Kidney epithelial cell (primary cell): Measurements from ENCODE around the gene FPR2. TPM values are rescaled to one million over a fixed set of nuclear protein-coding genes. Genes with fewer than 3 reads are reported as not detected.

ENCODE experiments used
- DNase-seq: peaks from one replicate; pipeline ENCODE4 v3.0.0-alpha.2; 2010; ENCODE audit warnings: low read depth
- H3K27me3 ChIP-seq: 2 replicates; pipeline ENCODE4 v1.6.0; 2011; ENCODE audit warnings: low read length; ENCODE audit not compliant: control insufficient read depth, insufficient read depth
- H3K36me3 ChIP-seq: 2 replicates; pipeline ENCODE4 v1.5.1; 2011; ENCODE audit warnings: low read length; ENCODE audit not compliant: control insufficient read depth, insufficient read depth
- H3K4me3 ChIP-seq: 2 replicates; pipeline ENCODE4 v1.5.1; 2011; ENCODE audit warnings: low read depth, mild to moderate bottlenecking, control low read depth, low read length
- total RNA-seq: library from RNA; depleted of rRNA; stranded (reverse); fragments of >200 nt; gene quantifications from 2 replicates; pipeline ENCODE4 v1.2.3, GENCODE V29; 2015
- TF ChIP-seq, protein P1 (sequence below): IDR thresholded peaks from 2 replicates; pipeline ENCODE4 v1.5.1; 2011; ENCODE audit warnings: mild to moderate bottlenecking, moderate library complexity, low read length, control low read depth, inconsistent platforms; ENCODE audit not compliant: insufficient read depth, poor library complexity, severe bottlenecking

FPR2 gene
- total RNA-seq, 1 donor from 2014 or later: not detected

DNA sequence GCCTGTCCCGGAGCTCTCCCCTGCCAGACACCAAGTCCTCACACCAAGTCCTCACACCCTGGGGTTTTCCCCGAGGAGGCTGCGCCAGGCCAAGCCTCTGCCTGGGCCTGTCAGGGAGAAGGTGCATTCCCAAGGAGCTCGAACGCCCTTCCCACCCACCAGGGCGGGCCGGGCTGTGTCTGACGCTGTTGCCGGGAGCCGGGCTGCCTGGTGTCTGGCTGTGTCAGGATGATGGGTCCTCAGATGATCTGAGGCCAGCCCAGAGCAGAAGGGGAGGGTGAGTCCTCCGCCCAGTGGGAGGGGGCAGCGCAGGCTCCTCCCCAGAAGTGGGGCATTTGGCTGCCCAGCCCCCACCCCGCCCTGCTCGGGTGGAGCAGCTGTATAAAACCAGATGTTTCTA lies 34.9 kb upstream of the FPR2 start:
- Histone ChIP-seq H3K36me3 (no peaks in the 10 kb centered on the region), H3K27me3 (peaks cover 10% of the 10 kb centered on the region), H3K4me3 (no peak overlapping the region)
- TF ChIP-seq, protein P1, sequence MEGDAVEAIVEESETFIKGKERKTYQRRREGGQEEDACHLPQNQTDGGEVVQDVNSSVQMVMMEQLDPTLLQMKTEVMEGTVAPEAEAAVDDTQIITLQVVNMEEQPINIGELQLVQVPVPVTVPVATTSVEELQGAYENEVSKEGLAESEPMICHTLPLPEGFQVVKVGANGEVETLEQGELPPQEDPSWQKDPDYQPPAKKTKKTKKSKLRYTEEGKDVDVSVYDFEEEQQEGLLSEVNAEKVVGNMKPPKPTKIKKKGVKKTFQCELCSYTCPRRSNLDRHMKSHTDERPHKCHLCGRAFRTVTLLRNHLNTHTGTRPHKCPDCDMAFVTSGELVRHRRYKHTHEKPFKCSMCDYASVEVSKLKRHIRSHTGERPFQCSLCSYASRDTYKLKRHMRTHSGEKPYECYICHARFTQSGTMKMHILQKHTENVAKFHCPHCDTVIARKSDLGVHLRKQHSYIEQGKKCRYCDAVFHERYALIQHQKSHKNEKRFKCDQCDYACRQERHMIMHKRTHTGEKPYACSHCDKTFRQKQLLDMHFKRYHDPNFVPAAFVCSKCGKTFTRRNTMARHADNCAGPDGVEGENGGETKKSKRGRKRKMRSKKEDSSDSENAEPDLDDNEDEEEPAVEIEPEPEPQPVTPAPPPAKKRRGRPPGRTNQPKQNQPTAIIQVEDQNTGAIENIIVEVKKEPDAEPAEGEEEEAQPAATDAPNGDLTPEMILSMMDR: no peak
- no peak for DNase-seq

DNA sequence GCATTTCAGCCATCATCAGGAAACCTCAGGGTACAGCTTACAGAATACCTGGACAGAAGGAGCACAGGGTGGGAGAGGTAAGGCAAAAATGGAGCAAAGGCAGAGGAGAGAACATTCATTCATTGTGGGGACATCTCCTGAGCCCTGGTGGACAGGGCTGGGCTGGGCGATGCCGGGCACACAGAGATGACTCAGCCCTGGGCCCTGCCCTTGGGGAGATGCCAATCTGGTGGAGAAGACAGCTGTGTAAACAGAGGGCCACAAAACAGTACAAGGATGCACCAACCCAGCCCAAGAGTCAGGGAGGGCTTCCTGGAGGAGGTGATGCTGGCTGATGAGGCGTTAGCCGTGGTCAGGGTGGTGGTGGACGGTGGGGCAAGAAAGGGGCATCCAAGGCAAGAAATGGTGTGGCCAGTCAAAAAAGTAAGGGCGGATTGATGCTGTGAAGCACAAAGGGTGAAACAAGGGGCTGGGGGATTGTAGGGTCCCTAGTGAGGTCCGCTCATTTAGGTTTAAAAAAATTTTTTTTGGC lies 33.6 kb upstream of the FPR2 start:
- TF ChIP-seq, protein P1: no peak
- DNase-seq: no peak
- no peak overlapping the region for H3K4me3 ChIP-seq
- peaks cover 6% of the 10 kb centered on the region for H3K27me3 ChIP-seq
- no peaks in the 10 kb centered on the region for H3K36me3 ChIP-seq

DNA sequence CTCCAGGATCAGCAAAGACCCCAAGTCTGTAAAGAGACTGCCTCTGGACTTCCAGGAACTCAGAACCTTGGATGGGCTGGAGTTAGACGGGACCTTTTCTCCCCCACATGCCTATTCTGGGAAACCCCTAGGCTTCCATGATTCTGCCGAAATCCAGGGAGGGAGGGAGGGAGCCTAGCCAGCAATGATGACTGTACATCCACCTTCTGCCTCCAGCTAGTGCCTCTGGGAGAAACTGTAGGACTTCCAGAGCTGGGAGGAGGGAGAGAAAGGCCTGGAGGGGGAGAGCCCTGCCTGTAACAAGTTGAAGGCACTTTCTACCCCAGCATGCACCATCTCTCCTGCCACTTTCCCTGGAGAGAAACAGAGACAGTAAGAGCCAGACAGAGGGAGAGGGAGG lies 31.2 kb upstream of the FPR2 start:
- Histone ChIP-seq H3K27me3 (no peaks in the 10 kb centered on the region), H3K4me3 (no peak overlapping the region), H3K36me3 (no peaks in the 10 kb centered on the region)
- DNase-seq: no peak
- TF ChIP-seq, protein P1: no peak

DNA sequence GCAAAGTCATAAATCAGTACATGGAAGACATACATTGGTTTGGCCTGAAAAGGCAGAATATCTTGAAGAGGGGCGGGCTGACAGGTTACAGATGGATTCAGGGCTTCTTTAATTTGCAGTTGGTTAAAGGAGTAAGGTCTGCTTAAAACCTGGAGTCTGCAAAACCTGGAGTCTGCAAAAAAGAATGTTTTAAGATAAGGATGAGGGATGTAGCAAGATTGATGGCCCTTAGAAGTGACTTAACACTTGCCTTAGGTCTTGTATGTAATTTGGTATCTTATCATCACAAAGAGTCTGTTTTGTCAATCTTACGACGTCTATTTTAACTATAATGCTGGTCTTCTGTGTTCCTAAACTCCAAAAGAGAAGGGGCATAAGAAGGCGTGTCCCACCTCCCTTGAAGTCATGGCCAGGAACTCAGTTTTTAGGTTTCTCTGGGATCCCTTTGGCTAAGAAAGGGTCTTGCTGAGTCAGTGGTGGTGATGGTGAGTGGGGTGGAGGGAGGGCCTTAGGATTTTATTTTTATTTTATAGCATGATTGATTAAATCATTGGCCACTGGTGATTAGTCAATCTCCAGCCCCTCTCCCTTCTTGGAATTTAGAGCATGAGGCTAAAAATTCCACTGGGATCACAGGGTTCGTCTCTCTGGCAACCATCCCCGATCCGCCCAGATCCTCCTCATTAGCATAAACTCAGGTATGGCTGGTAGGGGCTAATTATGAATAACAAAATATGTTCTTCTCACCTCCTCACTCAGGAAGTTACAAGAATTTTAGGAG lies 27.0 kb upstream of the FPR2 start:
- Histone ChIP-seq H3K4me3 (no peak overlapping the region), H3K36me3 (no peaks in the 10 kb centered on the region), H3K27me3 (no peaks in the 10 kb centered on the region)
- TF ChIP-seq, protein P1: no peak
- DNase-seq: no peak

DNA sequence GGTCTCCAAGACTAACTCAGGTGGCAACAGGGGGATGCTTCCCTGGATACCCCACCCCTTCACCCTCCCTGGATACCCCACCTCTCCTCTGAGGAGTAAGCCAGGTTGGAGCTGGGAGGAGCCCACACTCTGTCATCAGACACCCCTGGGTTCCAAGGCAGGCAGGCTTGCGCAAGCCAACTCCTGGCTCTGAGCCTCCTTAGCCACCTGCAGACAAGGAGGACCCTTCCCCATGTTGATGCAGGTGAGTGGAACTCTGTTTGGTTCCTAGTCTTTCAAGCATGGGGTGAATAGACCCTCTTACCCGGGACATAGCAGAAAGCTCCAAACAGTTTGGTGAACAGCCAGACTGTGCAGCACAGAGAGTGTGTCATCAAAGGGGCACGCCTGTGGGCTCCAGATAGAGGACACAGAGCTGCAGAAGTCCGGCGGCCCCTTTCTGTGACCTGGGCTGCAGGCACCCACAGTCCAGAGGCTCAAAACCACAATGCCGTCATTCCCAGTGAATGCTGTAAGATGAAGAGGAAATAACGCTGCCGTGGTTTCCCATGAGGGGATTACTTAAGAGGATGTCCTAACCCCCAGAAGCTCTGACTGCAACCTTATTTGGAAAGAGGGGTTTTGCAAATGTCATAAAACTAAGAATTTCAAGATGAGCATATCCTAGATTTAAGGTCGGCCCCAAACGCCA lies 25.1 kb upstream of the FPR2 start:
- no peaks in the 10 kb centered on the region for H3K36me3 ChIP-seq
- H3K27me3 ChIP-seq: no peaks in the 10 kb centered on the region
- no peak for DNase-seq
- no peak overlapping the region for H3K4me3 ChIP-seq
- TF ChIP-seq, protein P1: no peak
